AG04450 (cell line): ENCODE results near the gene ARHGAP32. TPM values are rescaled to one million over a fixed set of nuclear protein-coding genes. Genes with fewer than 3 reads are reported as not detected.

ENCODE experiments used
- CTCF ChIA-PET: fragments of 300-600, 350-600 bp; formaldehyde crosslinking; extraction: SDS; loops from one replicate; lab custom pipeline; 2022; ENCODE audit warnings: antibody characterized with exemption, inconsistent platforms; lab: Charles Lee
- POLR2A ChIA-PET: fragments of 350-600 bp; formaldehyde crosslinking; extraction: SDS; loops from one replicate; lab custom pipeline; 2021; ENCODE audit warnings: antibody characterized with exemption, inconsistent platforms; lab: Yijun Ruan, JAX
- DNase-seq: peaks from one replicate; pipeline ENCODE4 v3.0.0-alpha.2; 2011; ENCODE audit warnings: low read depth, low spot score
- H3K27ac ChIP-seq: one replicate; pipeline ENCODE4 v1.5.1; 2012; ENCODE audit warnings: low read depth, low read length, control low read depth
- H3K27me3 ChIP-seq: one replicate; pipeline ENCODE4 v1.6.0; 2012; ENCODE audit warnings: low read length; ENCODE audit not compliant: control insufficient read depth, insufficient read depth
- H3K4me3 ChIP-seq: 2 replicates; pipeline ENCODE4 v1.5.1; 2011; ENCODE audit warnings: mild to moderate bottlenecking, low read depth, low read length, control low read depth
- H3K9me3 ChIP-seq: 2 replicates; pipeline ENCODE4 v1.5.1; 2012; ENCODE audit warnings: low read length; ENCODE audit not compliant: control insufficient read depth, insufficient read depth
- polyA plus RNA-seq: library from polyadenylated mRNA; depleted of rRNA; stranded (reverse); fragments of >200 nt; gene quantifications from 2 replicates; pipeline ENCODE4 v1.2.3, GENCODE V29; 2011
- TF ChIP-seq, protein P1 (sequence below): IDR thresholded peaks from 2 replicates; pipeline ENCODE4 v1.5.1; 2011; ENCODE audit warnings: low read depth, low read length, control low read depth, inconsistent platforms

ARHGAP32 gene
- polyA plus RNA-seq, 1 experiment, result 7.5 TPM

DNA sequence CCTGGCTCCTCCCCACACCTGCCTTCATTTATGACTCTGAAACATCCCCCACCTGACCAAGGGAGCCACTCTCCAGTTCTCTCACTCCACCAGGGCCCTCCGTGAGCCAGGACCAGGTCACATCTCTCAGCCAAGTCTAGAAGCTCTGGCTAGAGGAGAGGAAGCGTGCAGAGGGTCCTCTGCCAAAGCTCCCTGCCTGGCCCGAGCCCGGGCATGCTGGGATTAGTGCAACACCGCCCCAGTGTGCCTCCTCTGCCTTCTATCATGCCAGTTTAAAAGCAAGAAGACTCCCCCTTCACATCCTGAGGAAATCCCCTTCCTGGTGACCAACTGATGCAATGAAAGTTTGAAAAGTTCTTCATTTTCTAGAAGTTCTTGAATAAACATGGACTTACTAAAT is 272.9 kb downstream of the ARHGAP32 start:
- ChIA-PET CTCF (no interaction called here), POLR2A (no interaction called here)
- H3K4me3 ChIP-seq, result no peak overlapping the region
- no peak overlapping the region for H3K27ac ChIP-seq
- H3K9me3 ChIP-seq, result no peaks in the 10 kb centered on the region; the same call in 1 of the 2 replicates
- peaks cover 43% of the 10 kb centered on the region for H3K27me3 ChIP-seq
- TF ChIP-seq, protein P1, sequence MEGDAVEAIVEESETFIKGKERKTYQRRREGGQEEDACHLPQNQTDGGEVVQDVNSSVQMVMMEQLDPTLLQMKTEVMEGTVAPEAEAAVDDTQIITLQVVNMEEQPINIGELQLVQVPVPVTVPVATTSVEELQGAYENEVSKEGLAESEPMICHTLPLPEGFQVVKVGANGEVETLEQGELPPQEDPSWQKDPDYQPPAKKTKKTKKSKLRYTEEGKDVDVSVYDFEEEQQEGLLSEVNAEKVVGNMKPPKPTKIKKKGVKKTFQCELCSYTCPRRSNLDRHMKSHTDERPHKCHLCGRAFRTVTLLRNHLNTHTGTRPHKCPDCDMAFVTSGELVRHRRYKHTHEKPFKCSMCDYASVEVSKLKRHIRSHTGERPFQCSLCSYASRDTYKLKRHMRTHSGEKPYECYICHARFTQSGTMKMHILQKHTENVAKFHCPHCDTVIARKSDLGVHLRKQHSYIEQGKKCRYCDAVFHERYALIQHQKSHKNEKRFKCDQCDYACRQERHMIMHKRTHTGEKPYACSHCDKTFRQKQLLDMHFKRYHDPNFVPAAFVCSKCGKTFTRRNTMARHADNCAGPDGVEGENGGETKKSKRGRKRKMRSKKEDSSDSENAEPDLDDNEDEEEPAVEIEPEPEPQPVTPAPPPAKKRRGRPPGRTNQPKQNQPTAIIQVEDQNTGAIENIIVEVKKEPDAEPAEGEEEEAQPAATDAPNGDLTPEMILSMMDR, result no peak
- no peak for DNase-seq

DNA sequence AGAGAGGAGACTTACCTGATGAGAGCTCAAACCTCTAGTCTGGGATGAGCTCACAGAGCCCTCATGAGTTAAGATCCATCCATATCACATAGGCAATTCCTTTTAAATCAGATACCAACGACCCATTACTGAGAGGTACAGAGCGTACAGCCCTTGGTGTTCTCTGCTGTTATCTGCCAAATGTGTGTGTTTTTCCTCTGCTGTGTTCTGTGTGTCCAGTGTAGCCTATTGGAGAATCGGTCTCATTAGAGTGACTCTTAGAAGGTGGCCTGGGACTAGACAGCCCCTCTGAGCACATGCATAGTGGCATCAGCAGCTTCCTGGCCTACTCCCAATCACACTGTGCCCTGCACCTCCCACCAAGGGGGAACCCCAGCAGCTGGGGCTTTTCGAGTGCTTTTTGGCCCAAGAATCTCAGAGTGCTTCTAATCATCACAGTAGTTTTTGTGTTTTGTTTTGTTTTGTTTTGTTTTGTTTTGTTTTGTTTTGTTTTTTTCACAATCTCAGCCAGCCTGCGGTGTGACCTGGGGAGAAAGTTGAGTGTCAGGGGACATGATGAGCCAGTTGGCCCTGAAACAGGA is 274.9 kb downstream of the ARHGAP32 start:
- TF ChIP-seq, protein P1, result no peak
- no peak for DNase-seq
- Histone ChIP-seq H3K9me3 (no peaks in the 10 kb centered on the region; the same call in 1 of the 2 replicates), H3K27ac (no peak overlapping the region), H3K4me3 (no peak overlapping the region), H3K27me3 (peaks cover 50% of the 10 kb centered on the region)
- CTCF ChIA-PET, result interaction anchor here (1.1 kb wide), 1 partner anchor 11 kb away, joined by 3 read pairs; no protein-coding TSS in a partner anchor
- POLR2A ChIA-PET, result no interaction called here

DNA sequence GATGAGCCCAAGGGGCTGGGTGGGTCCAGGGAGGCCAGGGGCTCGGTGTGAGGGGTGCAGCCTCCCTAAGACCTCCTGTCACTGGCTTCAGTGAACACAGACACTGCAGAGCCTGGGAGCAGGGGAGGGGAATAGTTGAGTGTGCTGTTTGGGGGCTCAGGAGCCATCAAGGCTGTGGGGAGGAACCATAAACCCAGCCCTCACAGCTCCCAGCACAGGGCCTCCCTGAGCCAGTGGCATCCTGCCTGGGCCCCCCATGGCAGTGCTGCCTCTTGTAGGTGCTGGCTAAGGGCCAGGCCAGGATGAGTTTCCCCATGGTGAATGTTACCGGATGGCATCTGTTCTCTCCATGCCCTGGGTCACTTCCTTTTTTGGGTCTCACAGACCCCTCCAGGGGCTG is 275.4 kb downstream of the ARHGAP32 start:
- CTCF ChIA-PET, result interaction anchor here (1.1 kb wide), 1 partner anchor 10 kb away, joined by 3 read pairs; no protein-coding TSS in a partner anchor
- Histone ChIP-seq H3K27me3 (peaks cover 50% of the 10 kb centered on the region), H3K9me3 (peaks cover 5% of the 10 kb centered on the region; the same call in 1 of the 2 replicates), H3K27ac (no peak overlapping the region), H3K4me3 (no peak overlapping the region)
- TF ChIP-seq, protein P1, result no peak
- POLR2A ChIA-PET, result no interaction called here
- no peak for DNase-seq

DNA sequence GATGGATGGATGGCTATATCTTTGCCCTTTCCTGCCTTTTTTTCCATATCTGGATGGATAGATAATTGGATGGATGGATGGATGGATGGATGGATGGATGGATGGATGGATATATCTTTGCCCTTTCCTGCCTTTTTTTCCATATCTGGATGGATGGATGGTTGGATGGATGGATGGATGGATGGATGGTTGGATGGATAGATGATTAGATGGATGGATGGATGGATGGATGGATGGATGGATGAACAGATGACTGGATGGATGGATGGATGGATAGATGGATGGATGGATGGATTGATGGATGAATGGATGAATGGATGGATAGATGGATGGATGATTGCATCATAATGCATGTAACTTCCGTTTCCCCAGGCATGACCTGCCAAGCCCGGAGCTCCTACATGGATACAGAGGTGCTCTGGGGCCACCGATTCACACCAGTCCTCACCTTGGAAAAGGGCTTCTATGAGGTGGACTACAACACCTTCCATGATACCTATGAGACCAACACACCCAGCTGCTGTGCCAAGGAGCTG is 276.0 kb downstream of the ARHGAP32 start:
- DNase-seq, result no peak
- Histone ChIP-seq H3K27me3 (peaks cover 46% of the 10 kb centered on the region), H3K9me3 (peaks cover 8% of the 10 kb centered on the region; the same call in 1 of the 2 replicates), H3K4me3 (no peak overlapping the region), H3K27ac (no peak overlapping the region)
- TF ChIP-seq, protein P1, result no peak
- ChIA-PET POLR2A (no interaction called here), CTCF (no interaction called here)

DNA sequence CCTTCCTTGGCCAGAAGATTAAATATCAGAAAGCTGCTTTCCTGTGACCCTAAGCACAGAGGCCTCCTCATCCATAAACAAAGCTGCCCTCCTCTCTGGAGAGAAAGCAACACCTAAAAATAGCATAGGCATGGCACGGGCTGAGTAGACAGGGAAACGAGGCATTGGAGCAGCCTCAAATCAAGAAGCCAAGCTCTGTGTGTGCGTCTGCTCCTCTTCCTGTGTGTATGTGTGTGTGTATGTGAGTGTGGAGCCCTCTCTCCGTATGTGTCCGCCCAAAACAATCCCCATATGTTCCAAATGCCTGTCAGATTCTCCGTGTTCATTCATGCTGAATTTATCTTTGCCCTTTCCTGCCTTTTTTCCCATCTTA is 277.0 kb downstream of the ARHGAP32 start:
- ChIA-PET CTCF (no interaction called here), POLR2A (no interaction called here)
- no peak for DNase-seq
- Histone ChIP-seq H3K27ac (no peak overlapping the region), H3K27me3 (peaks cover 39% of the 10 kb centered on the region), H3K9me3 (peaks cover 8% of the 10 kb centered on the region; the same call in 1 of the 2 replicates), H3K4me3 (no peak overlapping the region)
- TF ChIP-seq, protein P1, result no peak
